Loucy (cell line): ENCODE data around the gene TOMM70.

Source experiments
- H2AFZ ChIP-seq: fragments of 200-600 bp; sonication (generic); 2 replicates; pipeline ENCODE4 v1.6.0; 2016; ENCODE audit warnings: antibody characterized with exemption, mild to moderate bottlenecking, low read length, moderate library complexity
- H3F3A ChIP-seq: fragments of 200-600 bp; 2 replicates; pipeline ENCODE4 v1.6.0; 2016; ENCODE audit warnings: antibody characterized with exemption, low read depth, mild to moderate bottlenecking
- H3K27me3 ChIP-seq: fragments of 200-600 bp; sonication (generic); 2 replicates; pipeline ENCODE4 v1.6.1; 2014; ENCODE audit warnings: low read length, mild to moderate bottlenecking; ENCODE audit not compliant: insufficient read depth, poor library complexity, severe bottlenecking
- H3K36me3 ChIP-seq: fragments of 200-600 bp; sonication (generic); 2 replicates; pipeline ENCODE4 v1.6.1; 2016; ENCODE audit warnings: low read length; ENCODE audit not compliant: insufficient read depth
- H3K4me1 ChIP-seq: fragments of 200-600 bp; sonication (generic); 2 replicates; pipeline ENCODE4 v1.5.1; 2014; ENCODE audit warnings: low read length, mild to moderate bottlenecking; ENCODE audit not compliant: insufficient read depth, poor library complexity, severe bottlenecking
- H3K4me2 ChIP-seq: fragments of 200-600 bp; sonication (generic); 2 replicates; pipeline ENCODE4 v1.6.0; 2014; ENCODE audit warnings: antibody characterized with exemption, low read length, low read depth, mild to moderate bottlenecking; ENCODE audit not compliant: poor library complexity, severe bottlenecking
- H3K4me3 ChIP-seq: fragments of 200-600 bp; sonication (generic); 2 replicates; pipeline ENCODE4 v1.5.1; 2014; ENCODE audit warnings: low read length, mild to moderate bottlenecking, mixed read lengths; ENCODE audit not compliant: poor library complexity, severe bottlenecking
- H3K79me2 ChIP-seq: fragments of 200-600 bp; sonication (generic); 2 replicates; pipeline ENCODE4 v1.6.1; 2014; ENCODE audit warnings: low read length; ENCODE audit not compliant: insufficient read depth
- H3K9ac ChIP-seq: fragments of 200-600 bp; sonication (generic); 2 replicates; pipeline ENCODE4 v1.6.0; 2014; ENCODE audit warnings: mild to moderate bottlenecking, low read depth, low read length, moderate library complexity; ENCODE audit not compliant: poor library complexity, severe bottlenecking
- H3K9me2 ChIP-seq: fragments of 200-600 bp; sonication (generic); replicated peaks from 2 replicates; pipeline ENCODE4 v1.6.1; 2016; ENCODE audit warnings: low read depth, low read length, mixed read lengths
- H3K9me3 ChIP-seq: fragments of 200-600 bp; sonication (generic); 2 replicates; pipeline ENCODE4 v1.6.1; 2014; ENCODE audit warnings: mild to moderate bottlenecking, antibody characterized with exemption, low read length, low read depth; ENCODE audit not compliant: insufficient read depth
- H4K20me1 ChIP-seq: fragments of 200-600 bp; sonication (generic); 2 replicates; pipeline ENCODE4 v1.6.0; 2014; ENCODE audit warnings: antibody characterized with exemption, low read length, mild to moderate bottlenecking; ENCODE audit not compliant: insufficient read depth, poor library complexity, severe bottlenecking
- CTCF ChIP-seq: fragments of 200-600 bp; sonication (generic); conservative IDR thresholded peaks from 2 replicates; pipeline ENCODE4 v1.5.1; 2014; ENCODE audit warnings: mild to moderate bottlenecking, antibody characterized with exemption, low read length
- EZH2phosphoT487 ChIP-seq: fragments of 200-600 bp; IDR thresholded peaks from 2 replicates; pipeline ENCODE4 v1.6.1; 2018; ENCODE audit warnings: antibody characterized with exemption, mild to moderate bottlenecking, moderate library complexity, borderline replicate concordance

The TOMM70 gene

DNA sequence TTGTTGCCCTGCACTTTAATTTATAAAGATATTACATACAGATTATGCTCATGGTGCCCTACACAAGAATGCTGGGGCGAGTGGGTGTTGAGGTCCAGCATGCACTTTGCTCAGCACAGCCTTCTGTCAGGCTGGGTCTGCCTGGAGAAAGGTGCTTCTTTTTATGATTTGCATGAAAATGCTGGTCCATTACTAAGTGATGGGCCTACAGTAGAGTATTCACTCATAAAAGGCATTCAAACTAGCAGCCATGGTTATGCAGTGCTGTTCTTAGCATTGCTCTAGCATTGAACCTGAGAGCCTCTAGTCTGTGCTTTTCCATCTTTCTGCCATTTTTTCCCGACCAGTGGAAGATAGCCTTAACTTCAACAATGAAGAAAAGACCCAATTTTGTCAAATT is 12.7 kb upstream of the TOMM70 start:
- Histone ChIP-seq H3K27me3 (no peaks in the 10 kb centered on the region), H3K4me3 (peak overlapping the region; percentile 34), H3K79me2 (peaks cover 9% of the 10 kb centered on the region; the same call in 1 of the 2 replicates), H3K4me1 (peaks cover 17% of the 10 kb centered on the region), H3K9me2 (no peaks in the 10 kb centered on the region), H3K36me3 (no peaks in the 10 kb centered on the region), H3K9ac (no peak overlapping the region), H3F3A (peaks cover 3% of the 10 kb centered on the region; the same call in 1 of the 2 replicates), H4K20me1 (no peaks in the 10 kb centered on the region), H3K4me2 (peak overlapping the region; percentile 58), H2AFZ (no peak overlapping the region), H3K9me3 (peaks cover 7% of the 10 kb centered on the region; the same call in 1 of the 2 replicates)
- no peak for TF ChIP-seq CTCF
- TF ChIP-seq EZH2phosphoT487, result no peak

DNA sequence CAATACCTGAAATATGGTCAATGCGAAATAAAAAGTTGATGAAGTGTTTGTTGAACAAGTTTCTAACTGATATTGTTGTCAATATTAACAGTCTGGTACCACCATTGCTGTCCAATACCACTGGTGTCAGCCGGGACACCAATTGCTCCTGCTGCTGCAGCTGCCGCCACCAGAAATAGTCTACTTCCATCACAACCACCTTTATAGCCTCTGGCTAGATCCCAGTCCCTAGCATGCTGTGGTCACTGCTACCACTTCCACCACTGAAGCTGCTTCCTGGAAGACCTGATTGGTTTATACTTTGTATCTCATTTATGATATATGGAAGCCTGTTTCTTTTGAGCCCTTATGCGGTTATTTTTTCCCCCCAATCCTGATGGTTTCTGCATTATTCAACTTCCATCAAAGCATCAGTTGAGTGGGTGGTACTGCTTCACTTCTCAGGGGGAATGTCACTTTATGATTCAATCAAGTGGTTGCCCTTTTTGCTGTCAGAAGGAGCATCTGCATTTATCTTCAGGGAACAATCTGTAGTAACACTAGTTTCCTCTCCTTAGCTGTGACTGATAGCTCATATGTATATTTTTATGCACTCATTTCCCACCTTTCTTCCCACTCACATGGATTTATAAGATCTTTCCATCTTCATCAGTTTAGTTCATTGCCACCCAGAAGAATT is 12.2 kb upstream of the TOMM70 start:
- Histone ChIP-seq H3K9me2 (no peaks in the 10 kb centered on the region), H2AFZ (no peak overlapping the region), H3K36me3 (no peaks in the 10 kb centered on the region), H3K79me2 (peaks cover 15% of the 10 kb centered on the region), H3K4me1 (peaks cover 17% of the 10 kb centered on the region), H3K27me3 (no peaks in the 10 kb centered on the region), H4K20me1 (no peaks in the 10 kb centered on the region), H3K4me2 (peak overlapping the region; percentile 58), H3K4me3 (peak overlapping the region; percentile 34), H3K9ac (no peak overlapping the region), H3F3A (peaks cover 3% of the 10 kb centered on the region; the same call in 1 of the 2 replicates), H3K9me3 (peaks cover 7% of the 10 kb centered on the region; the same call in 1 of the 2 replicates)
- TF ChIP-seq EZH2phosphoT487 (no peak), CTCF (no peak)

- Histone ChIP-seq H3K9ac (no peak overlapping the region), H3K27me3 (no peaks in the 10 kb centered on the region), H3K9me3 (peaks cover 20% of the 10 kb centered on the region; the same call in 1 of the 2 replicates), H3K9me2 (no peaks in the 10 kb centered on the region), H3K79me2 (peaks cover 25% of the 10 kb centered on the region), H2AFZ (no peak overlapping the region), H3F3A (peaks cover 3% of the 10 kb centered on the region; the same call in 1 of the 2 replicates), H4K20me1 (no peaks in the 10 kb centered on the region), H3K4me1 (peaks cover 17% of the 10 kb centered on the region), H3K4me3 (no peak overlapping the region), H3K4me2 (no peak overlapping the region), H3K36me3 (no peaks in the 10 kb centered on the region)
- TF ChIP-seq CTCF (no peak), EZH2phosphoT487 (no peak)
Measured at GRCh38 chr3:100411091-100411982, 10.4 kb upstream of the TOMM70 start.
